Suprapubic skin (tissue), 4 donors: ENCODE results near the gene KLK15. TPM values are rescaled to one million over a fixed set of nuclear protein-coding genes. Genes with fewer than 3 reads are reported as not detected.

Experiments
- DNase-seq, 2 donors: peaks; one replicate each; pipeline ENCODE4 v3.0.0-alpha.2; 2019; ENCODE audit warnings: low spot score in 2 of 2
- H3K27ac ChIP-seq: fragments of 200-600 bp; sonication (generic); one replicate; pipeline ENCODE4 v1.5.1; 2019
- H3K27me3 ChIP-seq: fragments of 200-600 bp; sonication (generic); one replicate; pipeline ENCODE4 v1.5.1; 2019
- H3K36me3 ChIP-seq: fragments of 200-600 bp; sonication (generic); one replicate; pipeline ENCODE4 v1.5.1; 2019
- H3K4me1 ChIP-seq: fragments of 200-600 bp; sonication (generic); one replicate; pipeline ENCODE4 v1.5.1; 2019
- H3K4me3 ChIP-seq: fragments of 200-600 bp; sonication (generic); one replicate; pipeline ENCODE4 v1.5.1; 2019; ENCODE audit warnings: mild to moderate bottlenecking
- H3K9me3 ChIP-seq: fragments of 200-600 bp; sonication (generic); one replicate; pipeline ENCODE4 v1.5.1; 2019
- EP300 ChIP-seq: sonication (generic); formaldehyde crosslinking; IDR thresholded peaks from one replicate; pipeline ENCODE4 v1.6.1; 2017; ENCODE audit warnings: antibody characterized with exemption
- POLR2A ChIP-seq, 2 donors: fragments of 450-650 bp; IDR thresholded peaks; one replicate each; pipeline ENCODE4 v1.6.1; 2017; ENCODE audit warnings: antibody characterized with exemption in 2 of 2, mild to moderate bottlenecking in 2 of 2, moderate library complexity in 2 of 2
- POLR2AphosphoS5 ChIP-seq, 3 donors: sonication (generic); formaldehyde crosslinking; IDR thresholded peaks; one replicate each; pipeline ENCODE4 v1.6.1; 2017; ENCODE audit warnings: antibody characterized with exemption in 3 of 3
- WGBS: methylation state at CpG from one replicate; pipeline ENCODE4 v1.1.5; 2018; 5-methylcytosine and 5-hydroxymethylcytosine counted together
- total RNA-seq, 4 donors: library from RNA; depleted of rRNA; stranded (reverse); fragments of >200 nt; gene quantifications; one replicate each; pipeline ENCODE4 v1.1.0, GENCODE V29; 2016
- TF ChIP-seq, protein P1 (sequence below), 2 donors: fragments of 200-600 bp in 1 of 2; fragments of 450-650 bp in 1 of 2; sonication (generic) in 1 of 2; IDR thresholded peaks; one replicate each; pipeline ENCODE4 v1.5.1; 2016 to 2019; ENCODE audit warnings: antibody characterized with exemption in 2 of 2, mild to moderate bottlenecking in 1 of 2, moderate library complexity in 1 of 2

KLK15 gene
- total RNA-seq, 4 donors from 2014 or later: not detected

DNA sequence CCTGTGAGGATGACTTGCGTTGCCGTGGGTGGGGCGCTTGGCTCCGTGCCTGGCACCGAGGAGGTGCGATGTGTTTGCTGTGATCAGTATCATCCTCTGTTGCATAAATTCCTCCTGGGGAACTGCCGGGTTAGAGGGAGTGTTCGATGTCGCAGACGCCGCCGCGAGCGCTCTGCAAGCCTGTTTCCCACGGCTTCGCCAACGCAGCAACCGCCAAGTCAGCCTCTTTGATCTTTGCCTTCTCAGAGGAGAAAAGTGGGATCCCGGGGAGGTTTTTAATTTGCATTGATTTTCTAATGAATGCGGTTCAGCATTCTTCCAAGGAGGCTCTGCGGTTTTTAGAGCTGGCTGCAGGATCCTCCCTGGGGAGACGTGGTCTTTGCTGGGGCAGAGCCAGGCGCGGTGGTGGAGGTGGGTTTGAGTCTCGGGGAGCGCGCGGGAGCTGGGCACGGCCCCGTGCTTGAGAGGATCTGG lies 55.5 kb downstream of the KLK15 start:
- Histone ChIP-seq H3K4me1 (peaks cover 19% of the 10 kb centered on the region), H3K27ac (no peak overlapping the region), H3K9me3 (no peaks in the 10 kb centered on the region), H3K4me3 (peak overlapping the region; percentile 10), H3K27me3 (peaks cover 98% of the 10 kb centered on the region), H3K36me3 (no peaks in the 10 kb centered on the region)
- DNase-seq: no peak
- TF ChIP-seq, protein P1, sequence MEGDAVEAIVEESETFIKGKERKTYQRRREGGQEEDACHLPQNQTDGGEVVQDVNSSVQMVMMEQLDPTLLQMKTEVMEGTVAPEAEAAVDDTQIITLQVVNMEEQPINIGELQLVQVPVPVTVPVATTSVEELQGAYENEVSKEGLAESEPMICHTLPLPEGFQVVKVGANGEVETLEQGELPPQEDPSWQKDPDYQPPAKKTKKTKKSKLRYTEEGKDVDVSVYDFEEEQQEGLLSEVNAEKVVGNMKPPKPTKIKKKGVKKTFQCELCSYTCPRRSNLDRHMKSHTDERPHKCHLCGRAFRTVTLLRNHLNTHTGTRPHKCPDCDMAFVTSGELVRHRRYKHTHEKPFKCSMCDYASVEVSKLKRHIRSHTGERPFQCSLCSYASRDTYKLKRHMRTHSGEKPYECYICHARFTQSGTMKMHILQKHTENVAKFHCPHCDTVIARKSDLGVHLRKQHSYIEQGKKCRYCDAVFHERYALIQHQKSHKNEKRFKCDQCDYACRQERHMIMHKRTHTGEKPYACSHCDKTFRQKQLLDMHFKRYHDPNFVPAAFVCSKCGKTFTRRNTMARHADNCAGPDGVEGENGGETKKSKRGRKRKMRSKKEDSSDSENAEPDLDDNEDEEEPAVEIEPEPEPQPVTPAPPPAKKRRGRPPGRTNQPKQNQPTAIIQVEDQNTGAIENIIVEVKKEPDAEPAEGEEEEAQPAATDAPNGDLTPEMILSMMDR (IDR thresholded peaks at IDR 0.05): no peak
- no peak for TF ChIP-seq EP300
- no peak for TF ChIP-seq POLR2A (IDR thresholded peaks at IDR 0.05)
- no peak for TF ChIP-seq POLR2AphosphoS5 (IDR thresholded peaks at IDR 0.05)
- 0% methylated on average over 14 of the region's 30 CpGs for WGBS

DNA sequence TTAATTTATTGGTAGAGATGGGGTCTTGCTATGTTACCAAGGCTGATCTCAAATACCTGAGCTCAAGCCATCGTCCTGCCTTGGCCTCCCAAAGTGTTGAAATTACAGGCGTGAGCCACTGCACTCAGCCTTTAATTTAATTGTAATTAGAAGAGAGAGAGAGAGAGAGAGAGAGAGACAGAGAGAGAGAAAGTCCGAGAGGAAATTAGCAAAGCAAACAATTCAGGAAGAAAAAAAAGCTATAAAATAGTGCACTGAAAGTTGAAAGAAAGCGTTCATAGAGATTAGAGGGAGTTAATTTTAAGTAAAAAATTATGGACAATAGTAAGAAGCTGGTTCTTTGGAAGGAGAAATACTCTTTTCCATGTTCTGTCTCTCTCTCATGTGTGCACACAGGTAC lies 56.1 kb downstream of the KLK15 start:
- Histone ChIP-seq H3K4me3 (no peak overlapping the region), H3K4me1 (peaks cover 19% of the 10 kb centered on the region), H3K27me3 (peaks cover 97% of the 10 kb centered on the region), H3K9me3 (no peaks in the 10 kb centered on the region), H3K36me3 (no peaks in the 10 kb centered on the region), H3K27ac (no peak overlapping the region)
- WGBS: 57% methylated on average over 4 of the region's 4 CpGs
- DNase-seq: no peak
- TF ChIP-seq EP300 (no peak), POLR2AphosphoS5 (IDR thresholded peaks at IDR 0.05) (no peak), POLR2A (IDR thresholded peaks at IDR 0.05) (no peak)
- TF ChIP-seq, protein P1 (IDR thresholded peaks at IDR 0.05): no peak

DNA sequence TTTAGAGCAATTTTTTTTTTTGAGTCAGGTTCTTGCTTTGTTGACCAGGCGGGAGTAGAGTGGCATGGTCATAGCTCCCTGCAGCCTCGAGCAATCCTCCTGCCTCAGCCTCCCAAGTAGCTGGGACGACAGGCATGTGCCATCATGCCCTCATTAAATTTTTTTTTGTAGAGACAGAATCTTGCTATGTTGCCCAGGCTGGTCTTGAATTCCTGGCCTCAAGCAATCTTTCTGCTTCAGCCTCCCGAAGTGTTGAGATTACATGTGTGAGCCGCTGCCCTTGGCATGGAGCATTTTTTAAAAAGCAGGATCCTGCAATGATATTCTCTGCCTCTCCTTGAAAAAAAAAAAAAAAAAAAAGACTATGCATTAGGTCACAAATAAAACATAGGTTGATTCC lies 57.2 kb downstream of the KLK15 start:
- no peak overlapping the region for H3K27ac ChIP-seq
- WGBS: 60% methylated on average over 5 of the region's 5 CpGs
- no peaks in the 10 kb centered on the region for H3K36me3 ChIP-seq
- peaks cover 19% of the 10 kb centered on the region for H3K4me1 ChIP-seq
- TF ChIP-seq POLR2A (IDR thresholded peaks at IDR 0.05): no peak
- no peak for TF ChIP-seq EP300
- TF ChIP-seq, protein P1 (IDR thresholded peaks at IDR 0.05): no peak
- TF ChIP-seq POLR2AphosphoS5 (IDR thresholded peaks at IDR 0.05): no peak
- H3K9me3 ChIP-seq: no peaks in the 10 kb centered on the region
- H3K27me3 ChIP-seq: peaks cover 94% of the 10 kb centered on the region
- no peak for DNase-seq
- no peak overlapping the region for H3K4me3 ChIP-seq

Other genes starting within 250 kb of the KLK15 start
- gene SYT3, start 193.7 kb downstream of the KLK15 start, total RNA-seq: 1 to 10 TPM in 1 of 4 donors, under 1 TPM in 2, not detected in 1; 0.23 to 1.8 (median 0.30) TPM
- 10 to 100 TPM in 1 of 4 donors, not detected in 3; 19.8 TPM for gene C19orf81, start 184.1 kb downstream of the KLK15 start, total RNA-seq
- 1 to 10 TPM in 1 of 4 donors, under 1 TPM in 1, not detected in 2; 0.42 to 6.6 TPM for gene SHANK1, start 113.8 kb downstream of the KLK15 start, total RNA-seq
- gene CLEC11A, start 110.2 kb downstream of the KLK15 start, total RNA-seq: 10 to 100 TPM in 1 of 4 donors, 1 to 10 TPM in 3; 5.8 to 14.1 (median 7.7) TPM
- gene GPR32, start 63.1 kb downstream of the KLK15 start, total RNA-seq: not detected
- under 1 TPM in 2 of 4 donors, not detected in 2; 0.49 to 0.97 TPM for gene ACP4, start 43.2 kb downstream of the KLK15 start, total RNA-seq
- 10 to 100 TPM; 34.3 to 58.3 (median 40.5) TPM for gene KLK1, start 9.8 kb downstream of the KLK15 start, total RNA-seq
- 1 to 10 TPM in 1 of 4 donors, under 1 TPM in 3; 0.24 to 1.9 (median 0.67) TPM for gene KLK3, start 21.3 kb upstream of the KLK15 start, total RNA-seq
- not detected for gene KLK2, start 39.9 kb upstream of the KLK15 start, total RNA-seq
- 1 to 10 TPM in 1 of 4 donors, under 1 TPM in 1, not detected in 2; 0.83 to 1.6 TPM for gene KLK4, start 77.8 kb upstream of the KLK15 start, total RNA-seq
- 100 to 1,000 TPM in 3 of 4 donors, 10 to 100 TPM in 1; 40.3 to 299 (median 177) TPM for gene KLK5, start 119.5 kb upstream of the KLK15 start, total RNA-seq
- 10 to 100 TPM in 1 of 4 donors, 1 to 10 TPM in 2, not detected in 1; 5.4 to 56.9 (median 9.0) TPM for gene KLK6, start 136.0 kb upstream of the KLK15 start, total RNA-seq
- 100 to 1,000 TPM in 3 of 4 donors, 10 to 100 TPM in 1; 48.3 to 418 (median 218) TPM for gene KLK7, start 150.3 kb upstream of the KLK15 start, total RNA-seq
- 100 to 1,000 TPM in 1 of 4 donors, 10 to 100 TPM in 3; 19.7 to 126 (median 87.2) TPM for gene KLK8, start 168.0 kb upstream of the KLK15 start, total RNA-seq
- gene KLK10, start 186.1 kb upstream of the KLK15 start, total RNA-seq: 10 to 100 TPM; 45.2 to 85.3 (median 53.9) TPM
- 100 to 1,000 TPM; 173 to 372 (median 269) TPM for gene KLK11, start 193.0 kb upstream of the KLK15 start, total RNA-seq
- 1 to 10 TPM in 2 of 4 donors, not detected in 2; 2.6 to 5.0 TPM for gene KLK12, start 201.4 kb upstream of the KLK15 start, total RNA-seq
- gene KLK13, start 231.5 kb upstream of the KLK15 start, total RNA-seq: 10 to 100 TPM in 3 of 4 donors, 1 to 10 TPM in 1; 6.6 to 23.5 (median 16.5) TPM
- gene KLK14, start 249.3 kb upstream of the KLK15 start, total RNA-seq: 10 to 100 TPM in 1 of 4 donors, 1 to 10 TPM in 3; 3.8 to 22.8 (median 5.2) TPM